Testis (tissue), 3 donors: ENCODE results near the gene FAM107B. TPM values are rescaled to one million over a fixed set of nuclear protein-coding genes. Genes with fewer than 3 reads are reported as not detected.

Experiments used
- DNase-seq: peaks from one replicate; pipeline ENCODE4 v3.0.0-alpha.2; 2019
- H3K27ac ChIP-seq, 2 donors: fragments of 200-600 bp; sonication (generic); one replicate each; pipeline ENCODE4 v1.5.1; 2019
- H3K27me3 ChIP-seq: fragments of 200-600 bp; sonication (generic); one replicate; pipeline ENCODE4 v1.5.1; 2019
- H3K36me3 ChIP-seq: fragments of 200-600 bp; sonication (generic); one replicate; pipeline ENCODE4 v1.5.1; 2017; ENCODE audit warnings: low read depth; ENCODE audit errors: missing control alignments
- H3K4me1 ChIP-seq: fragments of 200-600 bp; sonication (generic); one replicate; pipeline ENCODE4 v1.5.1; 2019
- H3K4me3 ChIP-seq, 2 donors: fragments of 200-600 bp; sonication (generic); one replicate each; pipeline ENCODE4 v1.5.1; 2017 to 2019
- H3K9me3 ChIP-seq: fragments of 200-600 bp; sonication (generic); one replicate; pipeline ENCODE4 v1.5.1; 2017
- CTCF ChIP-seq, 3 experiments: fragments of 450-650 bp in 2 of 3; fragments of 200-600 bp in 1 of 3; sonication (generic) in 1 of 3; IDR thresholded peaks; one replicate each; pipeline ENCODE4 v1.5.1; 2016 to 2019; ENCODE audit warnings: antibody characterized with exemption in 3 of 3, mild to moderate bottlenecking in 2 of 3, moderate library complexity in 1 of 3
- POLR2A ChIP-seq: fragments of 450-650 bp; IDR thresholded peaks from one replicate; pipeline ENCODE4 v1.6.1; 2017; ENCODE audit warnings: antibody characterized with exemption, mild to moderate bottlenecking, moderate library complexity
- WGBS, 2 donors: methylation state at CpG; one replicate each; pipeline ENCODE4 v1.1.5; 2018; 5-methylcytosine and 5-hydroxymethylcytosine counted together
- intact Hi-C: fragments of 100-400 bp; cut with DNase I; formaldehyde crosslinking; loops from one replicate; pipeline ENCODE4 v1.15.1; 2023; ENCODE audit warnings: low total_unique reads
- polyA plus RNA-seq: library from polyadenylated mRNA; stranded (reverse); fragments of 350-450 nt; fragmentation: Illumina TruSeq; extraction: RNeasy Lipid Tissue Mini Kit (QIAGEN cat#74804); gene quantifications from one replicate; pipeline ENCODE4 v1.2.3, GENCODE V29; 2014; ENCODE audit warnings: low read depth, low replicate concordance; ENCODE audit not compliant: insufficient read depth
- total RNA-seq, 2 donors: library from RNA; depleted of rRNA; stranded (reverse); fragments of >200 nt; gene quantifications; one replicate each; pipeline ENCODE4 v1.2.3, GENCODE V29; 2016

Gene FAM107B
- total and polyA plus RNA-seq, 3 donors from 2014 or later, result 71.7 to 89.5 (median 82.8) TPM

GRCh38 chr10:14604181-14605142 is 170.2 kb downstream of the FAM107B start:
- Histone ChIP-seq H3K27me3 (no peaks in the 10 kb centered on the region), H3K4me3 (peak overlapping the region; percentile 56 to 68), H3K9me3 (no peaks in the 10 kb centered on the region), H3K36me3 (no peaks in the 10 kb centered on the region), H3K4me1 (peaks cover 5% of the 10 kb centered on the region), H3K27ac (peak overlapping the region; percentile 66 to 77)
- WGBS, 2 donors, result 1% methylated on average over 31 to 32 of the region's 94 CpGs
- DNase-seq, result peak; percentile 87
- TF ChIP-seq POLR2A (no peak), CTCF (IDR thresholded peaks at IDR 0.05) (no peak)
- intact Hi-C loops, result no loop called here

- 0 to 2% methylated on average over 23 to 37 of the region's 58 CpGs for WGBS, 2 donors
- H3K4me1 ChIP-seq, result peaks cover 5% of the 10 kb centered on the region
- H3K27ac ChIP-seq, result peak overlapping the region in 1 of 2 donors; percentile 67
- TF ChIP-seq CTCF (IDR thresholded peaks at IDR 0.05) (no peak), POLR2A (no peak)
- H3K9me3 ChIP-seq, result no peaks in the 10 kb centered on the region
- DNase-seq, result no peak
- H3K4me3 ChIP-seq, result peak overlapping the region; percentile 56 to 68
- no peaks in the 10 kb centered on the region for H3K36me3 ChIP-seq
- no peaks in the 10 kb centered on the region for H3K27me3 ChIP-seq
- intact Hi-C loops, result no loop called here
These were observed 171.1 kb downstream of the FAM107B start for GRCh38 chr10:14603534-14604102.

- peaks cover 5% of the 10 kb centered on the region for H3K4me1 ChIP-seq
- H3K27me3 ChIP-seq, result no peaks in the 10 kb centered on the region
- H3K36me3 ChIP-seq, result no peaks in the 10 kb centered on the region
- DNase-seq, result no peak
- intact Hi-C loops, result no loop called here
- no peak for TF ChIP-seq CTCF (IDR thresholded peaks at IDR 0.05)
- no peak for TF ChIP-seq POLR2A
- H3K4me3 ChIP-seq, result peak overlapping the region; percentile 40 to 56
- 36 to 38% methylated on average over 9 of the region's 9 CpGs for WGBS, 2 donors
- H3K9me3 ChIP-seq, result no peaks in the 10 kb centered on the region
- H3K27ac ChIP-seq, result no peak overlapping the region
These were observed 171.7 kb downstream of the FAM107B start for GRCh38 chr10:14602807-14603533.

GRCh38 chr10:14601872-14602725 is 172.6 kb downstream of the FAM107B start:
- DNase-seq, result peak; percentile 29
- H3K27ac ChIP-seq, result no peak overlapping the region
- intact Hi-C loops, result no loop called here
- no peaks in the 10 kb centered on the region for H3K9me3 ChIP-seq
- 48 to 56% methylated on average over 16 of the region's 16 CpGs for WGBS, 2 donors
- peaks cover 5% of the 10 kb centered on the region for H3K4me1 ChIP-seq
- no peak overlapping the region for H3K4me3 ChIP-seq
- H3K36me3 ChIP-seq, result no peaks in the 10 kb centered on the region
- no peaks in the 10 kb centered on the region for H3K27me3 ChIP-seq
- no peak for TF ChIP-seq CTCF (IDR thresholded peaks at IDR 0.05)
- no peak for TF ChIP-seq POLR2A
